Astrocyte of the cerebellum (primary cell): ENCODE measurements around the gene AHDC1.
"Not testable (repeated sequence)": the region's sequence is repeated elsewhere in the genome, so short reads cannot be mapped to it uniquely, and the experiment has no call there.

Experiments used
- DNase-seq: peaks from one replicate; pipeline ENCODE4 v3.0.0-alpha.2; 2011; ENCODE audit warnings: low read depth
- H3K4me3 ChIP-seq: 2 replicates; pipeline ENCODE4 v1.5.1; 2011; ENCODE audit warnings: mild to moderate bottlenecking, low read depth, low read length, moderate library complexity
- in situ Hi-C: cut with HindIII; loops from 2 replicates; pipeline ENCODE4 v1.10.0; 2017; ENCODE audit warnings: low sequenced_read_pairs
- TF ChIP-seq, protein P1 (sequence below): IDR thresholded peaks from 2 replicates; pipeline ENCODE4 v1.5.1; 2012; ENCODE audit warnings: low read length, low read depth, moderate library complexity, mild to moderate bottlenecking; ENCODE audit errors: missing control alignments

The AHDC1 gene

DNA sequence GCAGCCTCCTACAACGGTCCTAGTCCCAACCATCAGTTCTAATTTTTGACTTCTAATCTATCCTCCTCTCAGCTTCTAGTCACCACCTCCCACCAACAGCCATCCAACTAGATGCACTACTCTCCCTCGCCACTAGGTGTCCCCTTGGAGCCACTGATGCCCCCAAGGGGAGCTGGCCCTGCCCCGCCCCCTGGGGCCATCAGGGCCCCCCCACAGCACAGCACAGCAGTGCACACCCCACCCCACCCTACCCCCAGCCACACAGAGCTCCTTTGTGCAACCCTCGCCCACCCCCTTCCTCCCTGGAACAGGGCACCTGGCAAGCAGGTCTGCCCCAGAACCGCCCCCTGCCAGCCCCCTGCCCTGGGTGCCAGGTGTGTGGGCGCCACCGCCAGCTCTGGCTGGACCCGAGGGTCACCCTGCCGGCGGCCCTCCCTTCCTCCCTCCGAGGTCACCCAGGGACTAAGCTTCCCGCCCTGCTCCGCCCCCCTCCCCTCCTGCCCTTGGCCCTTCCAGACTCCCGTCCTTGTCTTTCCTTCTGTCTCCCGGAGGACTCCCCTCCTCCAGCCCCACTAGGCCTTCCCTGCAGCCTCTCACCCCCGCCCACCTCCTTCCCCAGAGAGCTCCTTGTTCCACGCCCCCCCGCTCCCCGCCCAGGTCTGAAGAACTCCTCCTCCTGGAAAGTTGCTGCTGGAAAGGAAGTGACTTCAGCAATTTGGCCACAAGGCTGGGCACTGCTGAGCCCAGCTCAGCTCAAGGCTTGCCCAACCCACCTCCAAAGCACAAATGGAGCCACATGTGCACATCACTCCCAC lies 47.0 kb downstream of the AHDC1 start:
- H3K4me3 ChIP-seq, result no peak overlapping the region
- peak; percentile 83 for DNase-seq
- in situ Hi-C loops, result loop anchor here (10.0 kb wide), 1 partner anchor 48 kb away; the partner anchor contains the start of gene AHDC1
- TF ChIP-seq, protein P1, sequence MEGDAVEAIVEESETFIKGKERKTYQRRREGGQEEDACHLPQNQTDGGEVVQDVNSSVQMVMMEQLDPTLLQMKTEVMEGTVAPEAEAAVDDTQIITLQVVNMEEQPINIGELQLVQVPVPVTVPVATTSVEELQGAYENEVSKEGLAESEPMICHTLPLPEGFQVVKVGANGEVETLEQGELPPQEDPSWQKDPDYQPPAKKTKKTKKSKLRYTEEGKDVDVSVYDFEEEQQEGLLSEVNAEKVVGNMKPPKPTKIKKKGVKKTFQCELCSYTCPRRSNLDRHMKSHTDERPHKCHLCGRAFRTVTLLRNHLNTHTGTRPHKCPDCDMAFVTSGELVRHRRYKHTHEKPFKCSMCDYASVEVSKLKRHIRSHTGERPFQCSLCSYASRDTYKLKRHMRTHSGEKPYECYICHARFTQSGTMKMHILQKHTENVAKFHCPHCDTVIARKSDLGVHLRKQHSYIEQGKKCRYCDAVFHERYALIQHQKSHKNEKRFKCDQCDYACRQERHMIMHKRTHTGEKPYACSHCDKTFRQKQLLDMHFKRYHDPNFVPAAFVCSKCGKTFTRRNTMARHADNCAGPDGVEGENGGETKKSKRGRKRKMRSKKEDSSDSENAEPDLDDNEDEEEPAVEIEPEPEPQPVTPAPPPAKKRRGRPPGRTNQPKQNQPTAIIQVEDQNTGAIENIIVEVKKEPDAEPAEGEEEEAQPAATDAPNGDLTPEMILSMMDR, result peak; percentile 87

DNA sequence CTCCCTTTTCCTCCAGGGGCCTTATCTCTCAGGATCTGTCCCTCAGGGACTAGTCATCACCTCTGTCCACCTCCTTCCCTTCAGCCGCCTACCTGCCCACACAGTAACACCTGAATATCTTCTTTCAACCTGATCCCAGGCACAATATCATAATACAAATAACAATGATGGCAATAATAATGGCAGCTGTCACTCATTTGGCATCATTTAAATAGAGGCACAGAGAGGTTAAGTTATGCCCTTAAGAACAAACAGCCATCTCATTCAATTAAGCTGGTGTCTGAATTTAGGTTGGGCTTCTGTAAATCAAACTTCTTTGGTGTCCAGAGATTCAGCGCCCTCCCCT lies 47.5 kb downstream of the AHDC1 start:
- in situ Hi-C loops, result loop anchor here (10.0 kb wide), 1 partner anchor 48 kb away; the partner anchor contains the start of gene AHDC1
- TF ChIP-seq, protein P1, result no peak
- no peak overlapping the region for H3K4me3 ChIP-seq
- no peak for DNase-seq

DNA sequence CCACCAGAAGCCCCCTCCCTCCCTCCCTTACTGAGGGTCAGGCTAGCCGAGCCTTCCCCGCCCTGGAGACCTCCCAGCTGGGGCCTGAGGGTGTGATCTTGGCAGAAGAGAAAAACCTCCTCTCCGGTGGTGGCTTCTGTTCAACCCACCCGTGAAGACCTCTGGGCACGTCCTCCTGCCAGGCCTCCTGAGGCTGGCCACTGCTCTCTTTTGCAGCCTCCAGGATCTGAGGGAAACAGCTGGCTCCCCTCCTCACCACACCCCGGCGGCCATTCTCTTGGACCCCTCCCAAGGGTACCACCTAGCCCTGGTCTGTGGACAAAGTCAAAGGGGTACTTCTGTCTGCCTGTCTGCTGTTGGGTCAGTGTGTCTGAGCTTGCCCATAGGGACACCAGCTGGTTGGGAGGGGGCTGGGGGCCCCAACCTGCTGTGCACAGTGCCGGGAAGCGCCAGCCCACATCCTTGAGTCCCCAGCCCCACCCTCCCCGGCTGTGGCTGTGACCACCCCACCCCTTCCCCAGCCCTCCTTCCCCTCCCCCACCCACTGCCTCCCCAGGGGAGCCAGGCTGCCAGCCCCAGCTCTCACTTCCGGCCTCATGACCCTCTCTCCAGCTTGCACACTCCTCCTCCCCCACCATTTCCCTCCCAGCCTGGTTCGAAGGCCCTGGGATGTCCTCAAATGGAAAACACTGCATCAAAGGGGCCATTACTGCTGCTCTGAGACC lies 48.1 kb downstream of the AHDC1 start:
- TF ChIP-seq, protein P1, result no peak
- in situ Hi-C loops, result loop anchor here (10.0 kb wide), 1 partner anchor 49 kb away; the partner anchor contains the start of gene AHDC1
- H3K4me3 ChIP-seq, result no peak overlapping the region
- DNase-seq, result no peak

DNA sequence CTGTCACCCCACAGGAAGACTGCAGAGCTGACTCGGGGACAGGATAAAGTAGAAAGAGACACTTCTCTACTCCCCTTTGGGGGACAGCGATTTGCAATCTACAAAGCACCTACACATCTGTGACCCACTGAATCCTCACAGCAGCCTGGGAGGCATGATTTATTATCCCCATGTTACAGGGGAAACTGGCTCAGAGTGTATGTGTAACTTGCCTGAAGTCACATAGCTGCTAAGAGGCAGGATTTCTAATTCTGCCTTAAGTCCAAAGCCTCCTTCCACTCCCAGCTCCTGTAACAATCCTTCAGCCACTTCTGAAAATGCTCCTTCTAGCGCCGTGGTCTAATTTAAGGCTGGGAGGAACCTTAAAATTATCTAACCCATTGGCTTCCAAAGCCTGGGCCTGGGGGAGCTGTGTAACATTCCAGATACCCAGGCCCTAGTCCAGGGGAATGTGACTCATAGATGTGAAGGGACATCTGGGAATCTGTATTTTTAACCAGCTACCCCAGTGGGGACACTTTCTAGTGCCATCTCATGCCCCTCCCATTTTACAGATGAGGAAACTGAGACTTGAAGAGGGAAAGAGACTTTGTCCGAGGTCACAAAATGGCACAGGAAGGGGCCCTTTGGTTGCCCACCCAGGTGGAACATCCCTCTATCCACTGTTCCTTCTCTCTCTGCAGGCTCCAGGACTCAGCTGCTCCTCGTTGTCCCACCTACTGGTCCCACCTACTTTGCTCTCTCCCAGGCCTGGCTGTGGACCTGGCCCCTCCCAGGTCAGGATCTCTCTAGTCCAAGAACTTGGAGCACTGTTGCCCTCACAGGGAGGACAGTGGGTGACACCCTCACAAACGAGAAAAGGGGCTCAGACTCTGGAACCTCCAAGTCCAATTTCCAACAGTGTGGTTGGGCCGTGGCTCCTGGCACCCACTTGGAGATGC lies 48.9 kb downstream of the AHDC1 start:
- in situ Hi-C loops, result loop anchor here (10.0 kb wide), 1 partner anchor 50 kb away; the partner anchor contains the start of gene AHDC1
- TF ChIP-seq, protein P1, result no peak
- DNase-seq, result no peak
- H3K4me3 ChIP-seq, result no peak overlapping the region

DNA sequence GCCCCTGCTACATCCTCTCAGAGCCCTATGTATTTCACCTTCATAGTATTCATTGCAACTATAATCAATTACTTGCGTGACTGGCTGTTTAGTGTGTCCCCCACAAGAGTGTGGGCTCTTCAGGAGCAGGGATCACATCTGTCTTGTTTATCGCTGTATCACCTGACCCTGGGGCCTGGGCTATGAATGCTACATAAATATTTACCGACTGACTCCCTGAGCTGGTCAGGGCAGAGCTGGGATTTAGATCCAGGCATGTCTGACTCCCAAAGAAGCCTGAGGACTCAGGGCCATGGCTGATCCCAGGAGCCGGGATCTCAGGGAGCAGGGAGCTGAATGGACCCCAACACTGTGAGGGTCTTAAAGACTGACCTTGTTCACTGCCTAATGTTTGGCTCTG lies 49.7 kb downstream of the AHDC1 start:
- no peak overlapping the region for H3K4me3 ChIP-seq
- no peak for DNase-seq
- in situ Hi-C loops, result loop anchor here (10.0 kb wide), 1 partner anchor 51 kb away; the partner anchor contains the start of gene AHDC1
- TF ChIP-seq, protein P1, result no peak

DNA sequence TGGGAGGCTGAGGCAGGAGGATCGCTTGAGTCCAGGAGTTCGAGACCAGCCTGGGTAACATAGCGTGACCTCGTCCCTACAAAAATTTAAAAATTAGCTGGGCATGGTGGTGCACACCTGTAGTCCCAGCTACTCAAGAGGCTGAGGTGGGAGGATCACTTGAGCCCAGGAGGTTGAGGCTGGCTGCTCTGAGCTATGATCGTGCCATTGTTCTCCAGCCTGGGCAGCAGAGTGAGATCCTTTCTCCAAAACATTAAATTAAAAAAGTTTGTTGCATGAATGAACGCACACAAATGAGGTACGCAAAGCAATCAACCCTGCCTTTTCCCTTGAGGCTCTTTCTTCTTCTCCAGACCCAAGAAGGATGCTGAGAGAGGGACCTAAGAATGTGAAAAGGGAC lies 50.1 kb downstream of the AHDC1 start:
- H3K4me3 ChIP-seq, DNase-seq: not testable (repeated sequence)
- in situ Hi-C loops, result loop anchor here (10.0 kb wide), 1 partner anchor 51 kb away; the partner anchor contains the start of gene AHDC1
